ENCODE data around the gene FOXRED2.

Gene FOXRED2

DNA sequence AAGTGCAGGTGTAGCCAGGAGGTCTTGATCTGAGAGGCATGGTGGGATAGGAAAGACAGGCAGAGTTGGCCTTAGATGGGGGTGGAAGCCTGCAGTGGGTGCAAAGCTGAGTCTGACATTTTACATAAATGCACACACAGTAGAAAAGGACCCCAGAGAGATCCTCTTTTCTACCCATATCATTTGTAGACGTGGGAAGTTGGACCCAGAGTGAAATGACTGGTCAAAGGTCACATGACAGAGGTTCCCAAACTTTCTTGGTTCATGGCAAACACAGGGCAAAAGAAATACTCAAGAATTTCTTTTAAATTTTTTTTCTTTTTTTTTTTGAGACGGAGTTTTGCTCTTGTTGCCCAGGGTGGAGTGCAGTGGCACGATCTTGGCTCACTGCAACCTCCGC is 6.2 kb upstream of the FOXRED2 start:
- Histone ChIP-seq H3K36me3 (ENCODE audit: control insufficient read depth, insufficient read depth, low read length) (peaks cover 78% of the 10 kb centered on the region), H3K4me3 (ENCODE audit: low read depth, low read length) (no peak overlapping the region), H3K9me3 (ENCODE audit: control insufficient read depth, insufficient read depth, low read length) (no peaks in the 10 kb centered on the region), H3K9ac (ENCODE audit: low read depth, low read length) (no peak overlapping the region), H3K4me1 (ENCODE audit: control insufficient read depth, insufficient read depth, low read length) (no peaks in the 10 kb centered on the region), H3K27ac (ENCODE audit: low read depth, low read length) (no peak overlapping the region), H3K27me3 (ENCODE audit: control insufficient read depth, insufficient read depth, low read length) (no peaks in the 10 kb centered on the region)

DNA sequence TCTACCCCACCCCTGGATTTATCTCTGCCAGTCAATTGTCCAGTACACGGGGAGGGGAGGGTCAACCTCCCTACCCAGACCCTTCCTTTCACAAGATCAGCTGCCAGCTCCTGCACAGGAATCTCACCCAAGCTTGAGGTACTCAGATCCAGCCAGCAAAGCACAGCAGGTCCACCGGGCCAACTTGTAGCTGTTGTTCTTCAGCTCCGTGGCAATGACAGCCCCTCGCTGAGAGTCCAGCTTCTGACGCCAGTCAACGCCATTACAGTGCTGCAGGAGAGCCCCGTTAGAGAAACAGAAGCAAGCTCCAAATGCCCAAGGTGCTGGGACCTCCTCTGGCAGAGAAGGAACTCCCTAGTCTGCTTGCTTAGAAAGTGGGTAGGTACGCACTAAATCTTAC is 5.5 kb upstream of the FOXRED2 start:
- H3K27me3 ChIP-seq (ENCODE audit: control insufficient read depth, insufficient read depth, low read length), result peaks cover 4% of the 10 kb centered on the region
- no peak overlapping the region for H3K9ac ChIP-seq (ENCODE audit: low read depth, low read length)
- no peak overlapping the region for H3K27ac ChIP-seq (ENCODE audit: low read depth, low read length)
- peaks cover 72% of the 10 kb centered on the region for H3K36me3 ChIP-seq (ENCODE audit: control insufficient read depth, insufficient read depth, low read length)
- H3K4me3 ChIP-seq (ENCODE audit: low read depth, low read length), result no peak overlapping the region
- H3K4me1 ChIP-seq (ENCODE audit: control insufficient read depth, insufficient read depth, low read length), result no peaks in the 10 kb centered on the region
- H3K9me3 ChIP-seq (ENCODE audit: control insufficient read depth, insufficient read depth, low read length), result no peaks in the 10 kb centered on the region

DNA sequence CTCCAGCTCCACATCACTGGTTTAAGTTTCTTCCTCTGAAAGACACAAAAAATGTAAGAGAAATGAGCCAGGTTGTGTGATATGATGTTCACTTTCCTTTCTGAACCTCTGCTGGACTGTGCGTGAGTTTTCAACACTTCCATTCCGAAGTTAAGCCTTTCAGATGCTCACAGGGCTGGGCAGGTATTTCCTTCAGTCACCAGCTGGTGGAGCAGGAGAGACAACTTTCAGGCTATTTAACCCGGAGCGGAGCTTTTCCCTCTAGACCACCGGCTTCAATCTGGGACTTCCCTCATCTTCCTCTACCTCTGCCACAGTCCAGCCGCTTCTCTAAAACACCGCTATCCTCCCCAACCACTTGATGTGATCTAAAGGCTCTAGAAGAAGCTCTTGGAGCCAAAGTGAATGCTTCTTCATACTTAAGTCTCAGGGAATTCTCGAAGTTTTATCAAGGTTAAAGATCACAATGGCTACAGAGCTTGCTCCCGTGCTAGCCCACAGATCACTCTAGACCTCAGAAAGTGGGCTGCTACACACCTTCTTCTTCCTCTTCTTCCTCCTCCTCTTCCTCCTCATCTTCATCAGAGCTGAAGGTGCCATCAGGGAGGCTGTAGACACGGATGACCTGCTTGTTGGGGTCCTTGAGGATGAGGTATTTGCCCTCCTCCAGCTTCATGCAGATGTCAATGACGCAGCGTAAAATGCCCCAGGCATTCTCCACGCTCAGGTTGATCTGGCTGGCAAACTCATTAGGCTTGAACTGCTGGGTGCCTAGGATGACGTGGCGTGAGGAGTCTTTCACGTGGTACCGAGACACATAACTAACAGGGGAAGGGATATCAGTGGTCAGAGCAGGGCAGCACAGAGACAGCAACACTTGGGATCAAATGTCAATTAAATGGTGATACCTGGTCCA is 4.4 kb upstream of the FOXRED2 start:
- peaks cover 6% of the 10 kb centered on the region for H3K27me3 ChIP-seq (ENCODE audit: control insufficient read depth, insufficient read depth, low read length)
- no peaks in the 10 kb centered on the region for H3K9me3 ChIP-seq (ENCODE audit: control insufficient read depth, insufficient read depth, low read length)
- H3K36me3 ChIP-seq (ENCODE audit: control insufficient read depth, insufficient read depth, low read length), result peaks cover 61% of the 10 kb centered on the region
- H3K27ac ChIP-seq (ENCODE audit: low read depth, low read length), result peak overlapping the region; percentile 46
- H3K9ac ChIP-seq (ENCODE audit: low read depth, low read length), result no peak overlapping the region
- no peak overlapping the region for H3K4me3 ChIP-seq (ENCODE audit: low read depth, low read length)
- 0 out of 2 replicates have a peak, but pooled peaks cover 3% of the 10 kb centered on the region for H3K4me1 ChIP-seq (ENCODE audit: control insufficient read depth, insufficient read depth, low read length)

DNA sequence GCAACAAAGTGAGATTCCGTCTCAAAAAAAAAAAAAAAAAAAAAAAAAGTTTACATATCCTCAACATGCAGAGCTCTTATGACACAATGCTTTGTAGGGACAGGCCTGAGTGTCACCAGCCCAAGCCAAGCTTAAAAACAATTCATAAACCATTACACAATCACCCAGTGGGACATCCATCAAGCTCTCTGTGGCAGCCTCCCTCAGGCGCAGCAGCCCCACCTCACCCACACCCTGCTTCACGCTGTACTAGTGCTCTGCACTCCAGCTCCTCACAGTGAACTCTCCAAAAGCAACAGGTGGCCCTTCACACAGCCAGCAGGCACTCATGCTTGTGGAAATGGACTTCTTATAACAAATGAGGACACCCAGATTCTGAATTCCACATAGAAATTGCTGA is 3.5 kb upstream of the FOXRED2 start:
- Histone ChIP-seq H3K4me1 (ENCODE audit: control insufficient read depth, insufficient read depth, low read length) (0 out of 2 replicates have a peak, but pooled peaks cover 3% of the 10 kb centered on the region), H3K4me3 (ENCODE audit: low read depth, low read length) (no peak overlapping the region), H3K27ac (ENCODE audit: low read depth, low read length) (no peak overlapping the region), H3K36me3 (ENCODE audit: control insufficient read depth, insufficient read depth, low read length) (peaks cover 52% of the 10 kb centered on the region), H3K9me3 (ENCODE audit: control insufficient read depth, insufficient read depth, low read length) (no peaks in the 10 kb centered on the region), H3K9ac (ENCODE audit: low read depth, low read length) (no peak overlapping the region), H3K27me3 (ENCODE audit: control insufficient read depth, insufficient read depth, low read length) (peaks cover 6% of the 10 kb centered on the region)

DNA sequence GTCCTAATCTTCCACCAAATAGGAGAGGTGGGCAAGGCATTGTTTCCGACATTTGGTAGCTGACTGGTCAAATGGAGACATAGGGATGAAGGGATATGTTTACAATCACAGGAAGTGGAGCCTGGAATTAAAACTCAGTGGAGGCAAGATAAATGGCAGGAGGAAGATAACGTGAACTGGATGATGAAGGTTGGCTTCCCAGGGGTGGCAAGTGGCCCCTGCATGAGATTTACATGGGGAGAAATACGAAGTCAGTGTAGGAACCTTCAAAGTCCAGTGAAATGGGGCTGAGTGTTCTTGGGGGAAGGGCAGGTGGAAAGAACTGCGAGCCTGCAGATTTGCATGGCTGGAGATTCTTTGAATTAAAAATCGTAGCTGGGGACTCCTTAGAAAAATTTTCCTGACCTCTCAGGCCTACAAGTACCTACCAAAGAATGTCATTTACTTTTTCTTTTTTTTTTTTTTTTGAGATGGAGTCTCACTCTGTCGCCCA is 724 bp upstream of the FOXRED2 start:
- Histone ChIP-seq H3K4me1 (ENCODE audit: control insufficient read depth, insufficient read depth, low read length) (0 out of 2 replicates have a peak, but pooled peaks cover 3% of the 10 kb centered on the region), H3K9me3 (ENCODE audit: control insufficient read depth, insufficient read depth, low read length) (no peaks in the 10 kb centered on the region), H3K36me3 (ENCODE audit: control insufficient read depth, insufficient read depth, low read length) (peaks cover 37% of the 10 kb centered on the region), H3K9ac (ENCODE audit: low read depth, low read length) (peak overlapping the region; percentile 62; the same call in 1 of the 2 replicates), H3K27me3 (ENCODE audit: control insufficient read depth, insufficient read depth, low read length) (peaks cover 6% of the 10 kb centered on the region), H3K4me3 (ENCODE audit: low read depth, low read length) (peak overlapping the region; percentile 61), H3K27ac (ENCODE audit: low read depth, low read length) (peak overlapping the region; percentile 53)

DNA sequence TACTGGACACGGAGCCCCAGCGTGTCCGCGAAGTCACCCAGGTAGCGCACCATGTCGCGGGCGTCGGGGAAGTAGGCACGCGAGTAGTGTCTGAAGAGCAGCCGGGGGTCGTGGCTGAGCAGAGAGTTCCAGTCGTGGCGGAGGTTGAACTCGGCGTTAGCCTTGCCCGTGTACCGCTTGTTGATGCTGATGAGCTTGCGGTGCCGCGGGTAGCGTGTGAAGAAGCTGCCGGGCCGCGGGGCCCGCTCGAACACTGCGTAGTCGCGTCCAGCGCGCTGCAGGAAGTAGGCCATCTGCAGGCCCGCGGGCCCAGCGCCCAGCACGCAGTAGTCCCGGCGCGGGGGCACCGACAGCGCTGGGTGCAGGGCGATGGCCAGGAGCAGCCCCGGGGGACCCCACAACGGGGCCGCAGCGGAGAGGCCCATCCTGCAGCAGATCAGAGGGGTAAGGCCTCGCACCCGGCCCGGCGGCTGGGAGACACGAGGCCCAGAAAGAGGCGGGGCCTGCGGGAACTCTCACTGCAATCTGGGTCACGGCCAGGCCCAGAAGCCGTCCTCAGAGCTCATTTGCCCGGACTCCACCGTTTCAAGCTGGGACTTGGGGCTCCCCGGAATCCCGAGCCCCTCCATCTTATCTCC is 723 bp downstream of the FOXRED2 start:
- Histone ChIP-seq H3K36me3 (ENCODE audit: control insufficient read depth, insufficient read depth, low read length) (peaks cover 29% of the 10 kb centered on the region), H3K4me3 (ENCODE audit: low read depth, low read length) (peak overlapping the region; percentile 61), H3K9ac (ENCODE audit: low read depth, low read length) (peak overlapping the region; percentile 62; the same call in 1 of the 2 replicates), H3K4me1 (ENCODE audit: control insufficient read depth, insufficient read depth, low read length) (0 out of 2 replicates have a peak, but pooled peaks cover 3% of the 10 kb centered on the region), H3K27me3 (ENCODE audit: control insufficient read depth, insufficient read depth, low read length) (peaks cover 6% of the 10 kb centered on the region), H3K27ac (ENCODE audit: low read depth, low read length) (peak overlapping the region; percentile 53), H3K9me3 (ENCODE audit: control insufficient read depth, insufficient read depth, low read length) (no peaks in the 10 kb centered on the region)

DNA sequence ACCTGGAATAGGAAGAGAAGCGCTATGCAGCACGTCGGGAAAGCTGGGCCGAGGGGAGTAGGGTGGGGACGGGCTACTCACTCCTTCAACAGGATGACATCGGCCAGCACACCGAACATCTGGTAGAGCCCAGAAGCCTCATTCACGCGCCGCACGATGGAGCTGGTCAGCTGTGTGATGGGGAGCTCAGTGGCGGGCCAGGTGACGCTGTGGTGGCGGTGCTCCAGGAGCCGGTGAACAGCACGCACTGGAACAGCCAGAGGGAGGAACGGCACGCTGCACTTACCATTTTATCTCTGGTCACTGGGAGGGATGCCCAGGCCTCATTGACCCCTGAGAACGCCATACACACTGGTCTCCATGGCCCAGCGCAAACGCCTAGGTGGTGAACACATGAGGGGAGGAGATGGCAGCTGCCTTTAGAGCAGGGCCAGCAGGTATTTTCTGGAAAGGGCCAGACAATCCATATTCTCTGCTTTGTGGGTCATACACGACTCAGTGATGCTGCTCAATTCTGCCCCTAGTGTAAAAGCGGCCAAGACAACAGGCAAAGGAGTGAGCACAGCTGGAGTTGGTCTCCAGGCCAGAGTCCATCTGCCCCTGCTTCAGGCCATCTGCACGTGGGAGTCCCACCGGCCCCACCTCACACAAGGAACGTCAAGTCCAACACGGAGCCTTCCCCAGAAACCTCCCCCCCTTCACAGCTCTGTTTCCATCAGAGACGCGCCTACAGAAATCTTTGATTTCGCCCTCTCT is 8.8 kb downstream of the FOXRED2 start:
- Histone ChIP-seq H3K9ac (ENCODE audit: low read depth, low read length) (no peak overlapping the region), H3K4me1 (ENCODE audit: control insufficient read depth, insufficient read depth, low read length) (no peaks in the 10 kb centered on the region), H3K36me3 (ENCODE audit: control insufficient read depth, insufficient read depth, low read length) (peaks cover 52% of the 10 kb centered on the region), H3K4me3 (ENCODE audit: low read depth, low read length) (no peak overlapping the region), H3K27me3 (ENCODE audit: control insufficient read depth, insufficient read depth, low read length) (no peaks in the 10 kb centered on the region), H3K9me3 (ENCODE audit: control insufficient read depth, insufficient read depth, low read length) (no peaks in the 10 kb centered on the region), H3K27ac (ENCODE audit: low read depth, low read length) (no peak overlapping the region)

DNA sequence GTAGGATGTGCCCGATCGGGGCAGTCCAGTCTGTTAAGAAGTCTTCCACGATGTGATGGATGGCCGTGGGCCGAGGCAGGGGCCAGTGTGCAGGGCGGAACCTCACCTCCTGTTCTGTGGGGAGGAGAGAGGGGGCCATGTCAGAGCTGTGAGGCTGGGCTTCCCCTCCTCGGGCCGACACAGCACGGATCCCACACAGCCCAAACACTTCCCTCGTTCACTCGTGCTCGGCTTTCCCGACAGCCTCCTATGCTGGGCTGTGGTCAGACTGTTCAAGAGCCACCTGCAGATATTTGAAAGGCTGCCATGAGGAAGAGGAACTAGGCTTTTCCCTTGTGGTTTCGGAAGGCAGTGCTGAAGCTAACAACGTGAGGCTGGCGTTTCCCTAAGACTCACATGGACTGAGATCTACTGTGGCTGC is 13.1 kb downstream of the FOXRED2 start:
- Histone ChIP-seq H3K27ac (ENCODE audit: low read depth, low read length) (no peak overlapping the region), H3K36me3 (ENCODE audit: control insufficient read depth, insufficient read depth, low read length) (peaks cover 67% of the 10 kb centered on the region)

DNA sequence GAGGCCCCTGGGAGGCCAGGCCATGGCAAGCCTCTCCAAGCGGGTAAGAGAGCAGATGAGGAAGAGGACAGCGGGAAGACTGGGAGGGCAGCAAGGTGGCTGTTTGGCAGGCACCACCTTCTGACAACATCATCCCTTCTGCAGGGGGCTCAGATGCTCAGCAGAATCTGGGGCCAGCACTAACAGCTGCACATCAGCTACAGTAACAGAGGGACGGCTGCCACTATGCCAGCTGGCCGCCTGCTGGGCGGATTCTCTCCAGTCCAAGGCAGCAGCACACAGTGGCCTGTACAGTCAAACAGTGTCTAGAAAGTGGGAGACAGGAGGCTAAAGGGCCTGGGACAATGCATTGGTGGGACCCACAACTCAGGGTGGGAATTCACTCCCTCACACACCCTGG is 14.7 kb downstream of the FOXRED2 start:
- Histone ChIP-seq H3K27ac (ENCODE audit: low read depth, low read length) (no peak overlapping the region), H3K9ac (ENCODE audit: low read depth, low read length) (no peak overlapping the region), H3K27me3 (ENCODE audit: control insufficient read depth, insufficient read depth, low read length) (no peaks in the 10 kb centered on the region), H3K4me3 (ENCODE audit: low read depth, low read length) (no peak overlapping the region), H3K9me3 (ENCODE audit: control insufficient read depth, insufficient read depth, low read length) (no peaks in the 10 kb centered on the region), H3K36me3 (ENCODE audit: control insufficient read depth, insufficient read depth, low read length) (peaks cover 55% of the 10 kb centered on the region), H3K4me1 (ENCODE audit: control insufficient read depth, insufficient read depth, low read length) (no peaks in the 10 kb centered on the region)

More for the DNA sequence above, 13.1 kb downstream of the FOXRED2 start:
- Histone ChIP-seq H3K27me3 (ENCODE audit: control insufficient read depth, insufficient read depth, low read length) (no peaks in the 10 kb centered on the region), H3K9ac (ENCODE audit: low read depth, low read length) (no peak overlapping the region), H3K9me3 (ENCODE audit: control insufficient read depth, insufficient read depth, low read length) (no peaks in the 10 kb centered on the region), H3K4me1 (ENCODE audit: control insufficient read depth, insufficient read depth, low read length) (no peaks in the 10 kb centered on the region), H3K4me3 (ENCODE audit: low read depth, low read length) (no peak overlapping the region)

DNA sequence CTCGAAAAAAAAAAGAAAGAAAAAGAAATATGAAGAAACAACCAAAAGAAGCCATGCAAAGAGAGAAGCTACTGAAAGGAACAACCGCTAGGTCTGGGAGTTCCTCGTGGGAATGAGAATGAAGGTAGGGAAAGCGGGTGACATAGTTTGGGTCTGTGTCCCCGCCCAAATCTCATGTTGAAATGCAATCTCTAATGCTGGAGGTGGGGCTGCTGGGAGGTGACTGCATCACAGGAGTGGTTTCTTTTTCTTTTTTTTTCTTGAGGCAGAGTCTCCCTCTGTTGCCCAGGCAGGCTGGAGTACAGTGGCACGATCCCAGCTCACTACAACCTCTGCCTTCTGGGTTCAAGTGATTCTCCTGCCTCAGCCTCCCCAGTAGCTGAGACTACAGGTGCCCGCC is 15.7 kb downstream of the FOXRED2 start:
- H3K36me3 ChIP-seq (ENCODE audit: control insufficient read depth, insufficient read depth, low read length), result peaks cover 49% of the 10 kb centered on the region
- no peaks in the 10 kb centered on the region for H3K9me3 ChIP-seq (ENCODE audit: control insufficient read depth, insufficient read depth, low read length)
- H3K27ac ChIP-seq (ENCODE audit: low read depth, low read length), result no peak overlapping the region
- no peak overlapping the region for H3K4me3 ChIP-seq (ENCODE audit: low read depth, low read length)
- H3K9ac ChIP-seq (ENCODE audit: low read depth, low read length), result no peak overlapping the region
- no peaks in the 10 kb centered on the region for H3K27me3 ChIP-seq (ENCODE audit: control insufficient read depth, insufficient read depth, low read length)
- no peaks in the 10 kb centered on the region for H3K4me1 ChIP-seq (ENCODE audit: control insufficient read depth, insufficient read depth, low read length)

Measured in HUES48 (cell line).